ENCODE results near the gene TIMP3.
A peak's percentile ranks its signal among the peaks of the same experiment; 100 is the strongest.

The TIMP3 gene

GRCh38 chr22:32811788-32812545 is 10.5 kb downstream of the TIMP3 start:
- H3K4me3 ChIP-seq (ENCODE audit: low read length), result no peak overlapping the region
- no peaks in the 10 kb centered on the region for H3K27me3 ChIP-seq (replicated peaks; ENCODE audit: control insufficient read depth, insufficient read depth, low read length)
- H3K4me1 ChIP-seq (ENCODE audit: control insufficient read depth, insufficient read depth, low read length), result peaks cover 29% of the 10 kb centered on the region
- H3K9ac ChIP-seq (ENCODE audit: low read length), result no peak overlapping the region
- peaks cover 47% of the 10 kb centered on the region for H3K36me3 ChIP-seq (ENCODE audit: control insufficient read depth, insufficient read depth, low read length, severe bottlenecking)
- DNase-seq (ENCODE audit: low read depth), result no peak
- no peaks in the 10 kb centered on the region for H3K9me3 ChIP-seq (ENCODE audit: control insufficient read depth, low read length)

- no peak for DNase-seq (ENCODE audit: low read depth)
- H3K36me3 ChIP-seq (ENCODE audit: control insufficient read depth, insufficient read depth, low read length, severe bottlenecking), result peaks cover 51% of the 10 kb centered on the region
- H3K4me3 ChIP-seq (ENCODE audit: low read length), result no peak overlapping the region
- no peaks in the 10 kb centered on the region for H3K9me3 ChIP-seq (ENCODE audit: control insufficient read depth, low read length)
- peaks cover 14% of the 10 kb centered on the region for H3K4me1 ChIP-seq (ENCODE audit: control insufficient read depth, insufficient read depth, low read length)
- no peaks in the 10 kb centered on the region for H3K27me3 ChIP-seq (replicated peaks; ENCODE audit: control insufficient read depth, insufficient read depth, low read length)
- H3K9ac ChIP-seq (ENCODE audit: low read length), result no peak overlapping the region
Observed at GRCh38 chr22:32814285-32814860, 12.9 kb downstream of the TIMP3 start.

GRCh38 chr22:32815059-32815458 is 13.6 kb downstream of the TIMP3 start:
- peaks cover 8% of the 10 kb centered on the region for H3K4me1 ChIP-seq (ENCODE audit: control insufficient read depth, insufficient read depth, low read length)
- H3K4me3 ChIP-seq (ENCODE audit: low read length), result no peak overlapping the region
- H3K9ac ChIP-seq (ENCODE audit: low read length), result no peak overlapping the region
- H3K9me3 ChIP-seq (ENCODE audit: control insufficient read depth, low read length), result no peaks in the 10 kb centered on the region
- DNase-seq (ENCODE audit: low read depth), result no peak
- peaks cover 55% of the 10 kb centered on the region for H3K36me3 ChIP-seq (ENCODE audit: control insufficient read depth, insufficient read depth, low read length, severe bottlenecking)
- H3K27me3 ChIP-seq (replicated peaks; ENCODE audit: control insufficient read depth, insufficient read depth, low read length), result no peaks in the 10 kb centered on the region

DNA sequence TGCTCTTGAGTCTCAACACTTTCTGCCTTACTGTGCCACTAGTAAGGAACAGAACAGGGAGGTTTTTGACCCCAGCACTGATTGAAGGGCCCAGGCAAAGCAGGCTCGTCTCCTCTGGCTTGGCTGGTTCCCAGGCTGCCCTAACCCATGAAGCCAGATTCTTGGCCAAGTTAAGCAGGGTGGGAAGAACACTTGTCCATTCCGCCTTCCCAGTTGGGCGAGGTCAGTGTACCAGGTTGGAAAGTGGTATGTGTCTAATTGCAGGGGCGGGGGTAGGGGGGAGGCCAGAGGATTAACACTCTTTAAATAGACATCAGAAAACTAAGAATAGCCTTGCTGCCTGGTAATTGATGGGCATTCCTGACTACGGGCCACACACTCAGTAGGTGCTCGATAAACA is 14.4 kb downstream of the TIMP3 start:
- Histone ChIP-seq H3K9me3 (ENCODE audit: control insufficient read depth, low read length) (no peaks in the 10 kb centered on the region), H3K4me3 (ENCODE audit: low read length) (no peak overlapping the region)

GRCh38 chr22:32817137-32817730 is 15.7 kb downstream of the TIMP3 start:
- no peak for DNase-seq (ENCODE audit: low read depth)
- Histone ChIP-seq H3K4me3 (ENCODE audit: low read length) (no peak overlapping the region), H3K9ac (ENCODE audit: low read length) (no peak overlapping the region), H3K4me1 (ENCODE audit: control insufficient read depth, insufficient read depth, low read length) (peaks cover 6% of the 10 kb centered on the region), H3K36me3 (ENCODE audit: control insufficient read depth, insufficient read depth, low read length, severe bottlenecking) (peaks cover 62% of the 10 kb centered on the region), H3K27me3 (replicated peaks; ENCODE audit: control insufficient read depth, insufficient read depth, low read length) (no peaks in the 10 kb centered on the region), H3K9me3 (ENCODE audit: control insufficient read depth, low read length) (no peaks in the 10 kb centered on the region)

More for the DNA sequence above, 14.4 kb downstream of the TIMP3 start:
- H3K36me3 ChIP-seq (ENCODE audit: control insufficient read depth, insufficient read depth, low read length, severe bottlenecking), result peaks cover 55% of the 10 kb centered on the region
- H3K27me3 ChIP-seq (replicated peaks; ENCODE audit: control insufficient read depth, insufficient read depth, low read length), result no peaks in the 10 kb centered on the region
- DNase-seq (ENCODE audit: low read depth), result no peak
- peaks cover 6% of the 10 kb centered on the region for H3K4me1 ChIP-seq (ENCODE audit: control insufficient read depth, insufficient read depth, low read length)
- H3K9ac ChIP-seq (ENCODE audit: low read length), result no peak overlapping the region

DNA sequence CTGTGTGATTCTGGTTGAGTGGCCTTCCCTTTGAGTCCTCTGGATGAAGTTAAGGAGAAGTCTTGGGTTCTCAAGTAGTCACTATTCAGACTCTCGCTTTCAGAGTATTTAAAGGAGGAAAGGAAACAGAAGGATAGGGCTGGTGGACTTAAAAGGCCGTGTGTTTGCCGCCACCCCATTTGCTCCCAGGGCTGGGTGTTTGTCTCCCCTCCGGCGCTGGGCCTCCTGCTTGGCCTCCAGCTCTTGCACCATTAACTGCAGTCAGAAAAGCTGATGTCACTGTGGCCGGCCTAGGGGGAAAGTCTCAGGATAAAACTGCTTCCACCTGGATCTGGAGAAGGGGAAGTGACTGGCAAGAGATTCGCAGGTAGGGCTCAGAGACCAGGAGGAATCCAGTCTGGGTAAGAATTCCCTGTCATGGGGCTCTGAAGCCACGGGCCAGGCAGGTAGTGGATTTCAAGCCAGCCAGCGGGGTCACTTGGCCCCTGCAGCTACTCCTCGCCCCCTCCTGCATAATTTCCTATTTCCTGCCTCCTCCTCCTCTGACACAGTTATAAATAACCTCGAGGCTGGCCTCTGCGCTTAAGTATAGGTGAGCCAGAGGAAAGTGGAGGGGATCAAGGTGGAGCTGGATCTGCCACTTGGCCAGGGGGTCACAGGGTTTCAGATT is 17.1 kb downstream of the TIMP3 start:
- peaks cover 70% of the 10 kb centered on the region for H3K36me3 ChIP-seq (ENCODE audit: control insufficient read depth, insufficient read depth, low read length, severe bottlenecking)
- H3K9me3 ChIP-seq (ENCODE audit: control insufficient read depth, low read length), result no peaks in the 10 kb centered on the region
- no peak for DNase-seq (ENCODE audit: low read depth)
- H3K4me3 ChIP-seq (ENCODE audit: low read length), result no peak overlapping the region
- H3K9ac ChIP-seq (ENCODE audit: low read length), result peak overlapping the region; percentile 5
- H3K4me1 ChIP-seq (ENCODE audit: control insufficient read depth, insufficient read depth, low read length), result peaks cover 4% of the 10 kb centered on the region
- H3K27me3 ChIP-seq (replicated peaks; ENCODE audit: control insufficient read depth, insufficient read depth, low read length), result no peaks in the 10 kb centered on the region

GRCh38 chr22:32819120-32819519 is 17.6 kb downstream of the TIMP3 start:
- H3K9ac ChIP-seq (ENCODE audit: low read length), result peak overlapping the region; percentile 5
- H3K36me3 ChIP-seq (ENCODE audit: control insufficient read depth, insufficient read depth, low read length, severe bottlenecking), result peaks cover 68% of the 10 kb centered on the region

DNA sequence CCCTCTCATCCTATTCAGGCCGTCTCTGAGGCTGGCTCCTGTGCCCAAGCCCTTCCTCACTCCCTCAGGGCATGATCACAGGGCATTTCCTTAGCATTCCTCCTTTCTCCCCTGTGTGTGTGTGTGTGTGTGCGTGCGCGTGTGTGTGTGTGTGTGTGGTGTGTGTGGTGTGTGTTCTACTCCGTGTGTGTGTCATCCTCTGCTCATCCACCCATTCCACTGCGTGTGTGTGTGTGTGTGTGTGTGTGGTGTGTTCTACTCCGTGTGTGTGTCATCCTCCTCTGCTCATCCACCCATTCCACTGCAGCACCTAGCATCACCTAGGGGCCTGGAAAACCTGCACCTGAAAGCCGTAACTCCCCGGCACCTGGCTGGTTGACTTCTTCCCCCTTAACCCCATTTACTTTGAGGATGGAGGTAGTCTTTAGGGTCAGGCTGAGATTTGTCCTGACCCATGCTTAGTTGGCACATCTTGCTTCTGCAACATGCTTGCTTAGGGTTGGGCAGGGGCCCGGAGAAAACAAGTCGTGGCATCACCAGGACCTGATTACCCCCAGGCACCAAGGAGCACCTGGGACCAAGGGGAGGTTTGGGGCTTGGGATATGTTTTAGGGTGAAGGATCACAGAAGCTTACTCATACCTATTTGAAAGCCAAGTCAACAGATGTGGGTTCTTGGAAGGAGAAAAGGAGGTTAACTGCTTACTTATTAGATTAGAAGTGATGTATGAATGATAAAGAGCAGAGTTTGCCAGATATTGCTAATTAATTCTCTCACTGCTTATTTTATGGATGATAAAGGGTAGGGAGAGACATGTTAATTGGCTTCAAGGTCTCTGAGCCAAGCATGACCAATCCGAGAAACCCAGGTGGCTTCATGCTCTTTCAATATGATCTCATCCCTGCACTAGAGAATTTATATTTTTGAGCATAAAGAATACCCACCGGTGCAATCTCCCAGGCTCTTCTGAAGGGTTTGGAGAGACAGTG is 18.9 kb downstream of the TIMP3 start:
- Histone ChIP-seq H3K27me3 (replicated peaks; ENCODE audit: control insufficient read depth, insufficient read depth, low read length) (no peaks in the 10 kb centered on the region), H3K36me3 (ENCODE audit: control insufficient read depth, insufficient read depth, low read length, severe bottlenecking) (peaks cover 71% of the 10 kb centered on the region), H3K4me3 (ENCODE audit: low read length) (no peak overlapping the region), H3K9ac (ENCODE audit: low read length) (no peak overlapping the region), H3K9me3 (ENCODE audit: control insufficient read depth, low read length) (no peaks in the 10 kb centered on the region), H3K4me1 (ENCODE audit: control insufficient read depth, insufficient read depth, low read length) (no peaks in the 10 kb centered on the region)
- DNase-seq (ENCODE audit: low read depth), result no peak

More at GRCh38 chr22:32819120-32819519, 17.6 kb downstream of the TIMP3 start:
- Histone ChIP-seq H3K4me1 (ENCODE audit: control insufficient read depth, insufficient read depth, low read length) (no peaks in the 10 kb centered on the region), H3K9me3 (ENCODE audit: control insufficient read depth, low read length) (no peaks in the 10 kb centered on the region), H3K4me3 (ENCODE audit: low read length) (no peak overlapping the region), H3K27me3 (replicated peaks; ENCODE audit: control insufficient read depth, insufficient read depth, low read length) (no peaks in the 10 kb centered on the region)
- DNase-seq (ENCODE audit: low read depth), result no peak

GRCh38 chr22:32822179-32822877 is 20.8 kb downstream of the TIMP3 start:
- Histone ChIP-seq H3K4me1 (ENCODE audit: control insufficient read depth, insufficient read depth, low read length) (peaks cover 10% of the 10 kb centered on the region), H3K27me3 (replicated peaks; ENCODE audit: control insufficient read depth, insufficient read depth, low read length) (no peaks in the 10 kb centered on the region), H3K4me3 (ENCODE audit: low read length) (no peak overlapping the region), H3K9me3 (ENCODE audit: control insufficient read depth, low read length) (no peaks in the 10 kb centered on the region), H3K36me3 (ENCODE audit: control insufficient read depth, insufficient read depth, low read length, severe bottlenecking) (peaks cover 58% of the 10 kb centered on the region), H3K9ac (ENCODE audit: low read length) (no peak overlapping the region)
- no peak for DNase-seq (ENCODE audit: low read depth)

DNA sequence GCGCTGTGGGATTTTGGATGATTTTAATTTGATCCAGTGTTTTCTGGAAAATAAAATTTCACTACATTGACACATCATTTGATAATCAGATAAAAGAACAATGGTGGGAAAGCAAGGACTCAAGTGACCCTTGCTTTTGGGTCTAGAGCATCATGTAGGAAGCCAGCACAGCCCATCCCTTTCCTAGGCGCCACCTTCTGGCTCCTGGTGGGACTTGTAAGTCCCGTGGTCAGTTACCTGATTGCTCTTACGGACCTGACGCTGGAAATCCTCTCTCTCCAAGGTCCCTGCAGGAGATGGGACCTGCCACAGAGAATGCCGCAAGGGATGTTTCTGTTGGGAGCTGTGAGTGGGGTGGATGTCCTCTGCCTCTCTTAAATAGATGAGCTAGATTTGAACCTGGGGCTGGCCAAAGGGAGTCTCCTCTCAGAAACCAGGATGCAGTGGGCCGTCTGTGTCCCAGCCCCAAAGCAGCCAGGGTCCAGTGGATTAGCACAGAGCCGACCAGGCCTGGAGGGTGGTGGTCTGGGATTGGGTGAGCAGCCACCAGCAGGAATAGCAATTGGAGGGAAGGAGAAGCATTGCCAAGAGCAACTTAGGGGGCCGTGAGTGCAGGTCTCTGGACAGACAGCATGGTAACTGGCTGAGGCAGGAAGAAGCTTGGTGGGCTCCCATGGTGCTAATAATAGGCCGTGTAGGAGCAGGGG is 21.7 kb downstream of the TIMP3 start:
- Histone ChIP-seq H3K4me1 (ENCODE audit: control insufficient read depth, insufficient read depth, low read length) (peaks cover 17% of the 10 kb centered on the region), H3K9me3 (ENCODE audit: control insufficient read depth, low read length) (no peaks in the 10 kb centered on the region), H3K9ac (ENCODE audit: low read length) (no peak overlapping the region), H3K4me3 (ENCODE audit: low read length) (no peak overlapping the region), H3K27me3 (replicated peaks; ENCODE audit: control insufficient read depth, insufficient read depth, low read length) (no peaks in the 10 kb centered on the region), H3K36me3 (ENCODE audit: control insufficient read depth, insufficient read depth, low read length, severe bottlenecking) (peaks cover 54% of the 10 kb centered on the region)
- peak; percentile 40 for DNase-seq (ENCODE audit: low read depth)

Measured in adipocyte (in vitro differentiated cells).